ENCODE measurements around the gene LSM5.

LSM5 gene

GRCh38 chr7:32522746-32523530 lies 32.8 kb upstream of the LSM5 start:
- Histone ChIP-seq H3K4me1 (ENCODE audit: control insufficient read depth, insufficient read depth, low read depth, low read length) (no peaks in the 10 kb centered on the region), H2BK5ac (ENCODE audit: low read depth, low read length, poor library complexity, severe bottlenecking) (no peak overlapping the region), H4K8ac (ENCODE audit: low read length) (no peak overlapping the region), H3K79me1 (replicated peaks; ENCODE audit: low read length, poor library complexity, severe bottlenecking) (peaks cover 34% of the 10 kb centered on the region), H3K9ac (ENCODE audit: low read length) (no peak overlapping the region), H2AK5ac (ENCODE audit: low read length, severe bottlenecking) (no peak overlapping the region), H2BK120ac (ENCODE audit: low read depth, low read length) (no peak overlapping the region), H3K23ac (ENCODE audit: low read length in 2 of 2) (no peak overlapping the region), H4K91ac (ENCODE audit: low read length) (no peak overlapping the region), H2BK12ac (ENCODE audit: low read length in 2 of 2) (no peak overlapping the region), H3K4me3 (ENCODE audit: insufficient read depth in 1 of 2, low read depth in 1 of 2, low read length in 2 of 2) (no peak overlapping the region), H3K18ac (ENCODE audit: low read depth in 1 of 2, low read length in 2 of 2) (no peak overlapping the region), H3K4me2 (ENCODE audit: low read length, poor library complexity, severe bottlenecking) (no peak overlapping the region), H3K36me3 (ENCODE audit: control insufficient read depth in 1 of 2, insufficient read depth in 2 of 2, low read depth in 1 of 2, low read length in 2 of 2) (peaks cover 11 to 12% of the 10 kb centered on the region in 2 experiments), H3K27me3 (ENCODE audit: control insufficient read depth in 1 of 2, insufficient read depth in 1 of 2, low read length in 2 of 2) (no peaks in the 10 kb centered on the region), H3K27ac (ENCODE audit: low read length, poor library complexity, severe bottlenecking) (no peak overlapping the region), H3K14ac (ENCODE audit: low read length in 2 of 2) (no peak overlapping the region), H3K4ac (ENCODE audit: low read depth in 1 of 2, low read length in 2 of 2) (no peak overlapping the region), H3K9me3 (ENCODE audit: control insufficient read depth, low read length) (peaks cover 25% of the 10 kb centered on the region), H2BK15ac (ENCODE audit: low read depth, poor library complexity, severe bottlenecking) (no peak overlapping the region), H2AFZ (ENCODE audit: low read depth, low read length) (no peak overlapping the region)
- WGBS = 100% methylated on average over 4 of the region's 6 CpGs
- DNase-seq = no peak

- H3K4me3 ChIP-seq (ENCODE audit: insufficient read depth in 1 of 2, low read depth in 1 of 2, low read length in 2 of 2) = no peak overlapping the region
- peaks cover 13 to 20% of the 10 kb centered on the region in 2 experiments for H3K36me3 ChIP-seq (ENCODE audit: control insufficient read depth in 1 of 2, insufficient read depth in 2 of 2, low read depth in 1 of 2, low read length in 2 of 2)
- H2BK12ac ChIP-seq (ENCODE audit: low read length in 2 of 2) = no peak overlapping the region
- no peak overlapping the region for H3K4me2 ChIP-seq (ENCODE audit: low read length, poor library complexity, severe bottlenecking)
- H2BK5ac ChIP-seq (ENCODE audit: low read depth, low read length, poor library complexity, severe bottlenecking) = no peak overlapping the region
- H3K27ac ChIP-seq (ENCODE audit: low read length, poor library complexity, severe bottlenecking) = no peak overlapping the region
- H3K4ac ChIP-seq (ENCODE audit: low read depth in 1 of 2, low read length in 2 of 2) = no peak overlapping the region
- H4K8ac ChIP-seq (ENCODE audit: low read length) = no peak overlapping the region
- peaks cover 24% of the 10 kb centered on the region for H3K79me1 ChIP-seq (replicated peaks; ENCODE audit: low read length, poor library complexity, severe bottlenecking)
- no peak overlapping the region for H2BK120ac ChIP-seq (ENCODE audit: low read depth, low read length)
- no CpG with 5 or more reads among the region's 2 CpGs for WGBS
- H3K9ac ChIP-seq (ENCODE audit: low read length) = no peak overlapping the region
- no peak overlapping the region for H4K91ac ChIP-seq (ENCODE audit: low read length)
- no peak overlapping the region for H3K18ac ChIP-seq (ENCODE audit: low read depth in 1 of 2, low read length in 2 of 2)
- H3K14ac ChIP-seq (ENCODE audit: low read length in 2 of 2) = no peak overlapping the region
- peaks cover 27% of the 10 kb centered on the region for H3K9me3 ChIP-seq (ENCODE audit: control insufficient read depth, low read length)
- H3K23ac ChIP-seq (ENCODE audit: low read length in 2 of 2) = no peak overlapping the region
- DNase-seq = no peak
- no peaks in the 10 kb centered on the region for H3K27me3 ChIP-seq (ENCODE audit: control insufficient read depth in 1 of 2, insufficient read depth in 1 of 2, low read length in 2 of 2)
- H2AK5ac ChIP-seq (ENCODE audit: low read length, severe bottlenecking) = no peak overlapping the region
- H2AFZ ChIP-seq (ENCODE audit: low read depth, low read length) = no peak overlapping the region
- no peaks in the 10 kb centered on the region for H3K4me1 ChIP-seq (ENCODE audit: control insufficient read depth, insufficient read depth, low read depth, low read length)
- H2BK15ac ChIP-seq (ENCODE audit: low read depth, poor library complexity, severe bottlenecking) = no peak overlapping the region
These were observed 29.6 kb upstream of the LSM5 start for GRCh38 chr7:32519763-32520162.

- Histone ChIP-seq H2AK5ac (ENCODE audit: low read length, severe bottlenecking) (no peak overlapping the region), H3K9ac (ENCODE audit: low read length) (no peak overlapping the region), H3K79me1 (replicated peaks; ENCODE audit: low read length, poor library complexity, severe bottlenecking) (peaks cover 19% of the 10 kb centered on the region), H2BK12ac (ENCODE audit: low read length in 2 of 2) (no peak overlapping the region), H3K4me1 (ENCODE audit: control insufficient read depth, insufficient read depth, low read depth, low read length) (peaks cover 2% of the 10 kb centered on the region), H3K14ac (ENCODE audit: low read length in 2 of 2) (no peak overlapping the region), H2AFZ (ENCODE audit: low read depth, low read length) (no peak overlapping the region), H2BK120ac (ENCODE audit: low read depth, low read length) (no peak overlapping the region), H3K9me3 (ENCODE audit: control insufficient read depth, low read length) (peaks cover 27% of the 10 kb centered on the region), H3K4me2 (ENCODE audit: low read length, poor library complexity, severe bottlenecking) (no peak overlapping the region), H3K4ac (ENCODE audit: low read depth in 1 of 2, low read length in 2 of 2) (no peak overlapping the region), H2BK15ac (ENCODE audit: low read depth, poor library complexity, severe bottlenecking) (no peak overlapping the region), H4K8ac (ENCODE audit: low read length) (no peak overlapping the region), H4K91ac (ENCODE audit: low read length) (no peak overlapping the region), H2BK5ac (ENCODE audit: low read depth, low read length, poor library complexity, severe bottlenecking) (no peak overlapping the region), H3K4me3 (ENCODE audit: insufficient read depth in 1 of 2, low read depth in 1 of 2, low read length in 2 of 2) (no peak overlapping the region), H3K23ac (ENCODE audit: low read length in 2 of 2) (no peak overlapping the region), H3K27me3 (ENCODE audit: control insufficient read depth in 1 of 2, insufficient read depth in 1 of 2, low read length in 2 of 2) (no peaks in the 10 kb centered on the region), H3K27ac (ENCODE audit: low read length, poor library complexity, severe bottlenecking) (no peak overlapping the region), H3K36me3 (ENCODE audit: control insufficient read depth in 1 of 2, insufficient read depth in 2 of 2, low read depth in 1 of 2, low read length in 2 of 2) (peaks cover 11 to 19% of the 10 kb centered on the region in 2 experiments), H3K18ac (ENCODE audit: low read depth in 1 of 2, low read length in 2 of 2) (no peak overlapping the region)
- WGBS = 100% methylated on average over 1 of the region's 2 CpGs
- peak; percentile 62 for DNase-seq
These were observed 28.5 kb upstream of the LSM5 start for GRCh38 chr7:32518534-32519140.

- H4K91ac ChIP-seq (ENCODE audit: low read length) = no peak overlapping the region
These were observed 26.4 kb upstream of the LSM5 start for GRCh38 chr7:32516551-32517100.

More at GRCh38 chr7:32516551-32517100, 26.4 kb upstream of the LSM5 start:
- Histone ChIP-seq H3K36me3 (ENCODE audit: control insufficient read depth in 1 of 2, insufficient read depth in 2 of 2, low read depth in 1 of 2, low read length in 2 of 2) (peaks cover 4 to 16% of the 10 kb centered on the region in 2 experiments), H3K4me2 (ENCODE audit: low read length, poor library complexity, severe bottlenecking) (no peak overlapping the region), H3K9me3 (ENCODE audit: control insufficient read depth, low read length) (peaks cover 27% of the 10 kb centered on the region), H3K4me3 (ENCODE audit: insufficient read depth in 1 of 2, low read depth in 1 of 2, low read length in 2 of 2) (no peak overlapping the region), H3K4ac (ENCODE audit: low read depth in 1 of 2, low read length in 2 of 2) (no peak overlapping the region), H2BK12ac (ENCODE audit: low read length in 2 of 2) (no peak overlapping the region), H2BK120ac (ENCODE audit: low read depth, low read length) (no peak overlapping the region), H3K18ac (ENCODE audit: low read depth in 1 of 2, low read length in 2 of 2) (no peak overlapping the region), H4K8ac (ENCODE audit: low read length) (no peak overlapping the region), H3K27ac (ENCODE audit: low read length, poor library complexity, severe bottlenecking) (peak overlapping the region; percentile 36), H2AK5ac (ENCODE audit: low read length, severe bottlenecking) (no peak overlapping the region), H3K9ac (ENCODE audit: low read length) (no peak overlapping the region), H3K4me1 (ENCODE audit: control insufficient read depth, insufficient read depth, low read depth, low read length) (peaks cover 2% of the 10 kb centered on the region), H2BK5ac (ENCODE audit: low read depth, low read length, poor library complexity, severe bottlenecking) (no peak overlapping the region), H2AFZ (ENCODE audit: low read depth, low read length) (no peak overlapping the region), H2BK15ac (ENCODE audit: low read depth, poor library complexity, severe bottlenecking) (no peak overlapping the region), H3K79me1 (replicated peaks; ENCODE audit: low read length, poor library complexity, severe bottlenecking) (peaks cover 15% of the 10 kb centered on the region), H3K27me3 (ENCODE audit: control insufficient read depth in 1 of 2, insufficient read depth in 1 of 2, low read length in 2 of 2) (no peaks in the 10 kb centered on the region), H3K23ac (ENCODE audit: low read length in 2 of 2) (no peak overlapping the region), H3K14ac (ENCODE audit: low read length in 2 of 2) (no peak overlapping the region)
- DNase-seq = no peak
- 95% methylated on average over 2 of the region's 3 CpGs for WGBS

Data from mesenchymal stem cell (in vitro differentiated cells and primary cell).